Activated CD4-positive, alpha-beta T cell treated with anti-CD3 and anti-CD28 coated beads, Interleukin-2, Interleukin-4, amounts not matched to agents 100 ng/mL and 50 ng/mL, durations not matched to agents 16 hours and 8 hours (primary cell): Measurements from ENCODE around the gene MMP17.

Experiments used
- DNase-seq: peaks from one replicate; pipeline ENCODE4 v3.0.0-alpha.2; 2020; ENCODE audit warnings: low spot score

The MMP17 gene

DNA sequence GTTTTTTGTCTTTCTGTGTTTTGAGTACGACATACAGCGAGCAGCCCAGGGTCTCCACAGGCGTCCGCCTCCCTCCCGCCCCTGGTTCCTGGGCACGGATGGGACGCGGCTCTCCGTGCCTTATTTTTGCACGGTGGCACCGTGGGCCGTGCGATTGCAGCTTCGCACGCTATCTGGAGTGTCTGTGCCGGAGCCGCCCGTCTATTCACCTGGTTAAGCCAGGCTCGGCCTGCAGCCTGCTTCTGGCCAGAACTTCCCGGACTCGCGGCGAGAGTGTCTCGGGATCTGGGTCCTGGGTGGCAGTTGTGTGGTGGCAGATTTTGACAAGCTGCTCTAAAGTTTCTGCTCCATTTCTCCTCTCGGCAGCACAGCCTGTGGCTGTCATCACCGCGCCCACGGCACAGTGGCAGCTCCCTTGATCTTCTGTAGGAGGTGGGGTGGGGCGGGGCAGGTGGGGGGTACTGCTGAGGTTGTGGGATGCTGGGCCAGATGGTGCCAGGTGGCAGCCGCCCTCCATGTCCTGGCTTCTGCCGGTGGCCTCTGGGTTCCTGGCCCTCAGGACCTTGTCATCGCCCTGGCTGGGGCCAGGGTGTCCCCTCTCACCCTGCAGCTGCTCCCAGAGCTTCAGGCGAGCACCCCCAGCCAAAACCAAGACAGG, 2.9 kb downstream of the MMP17 start:
- DNase-seq, result no peak

- DNase-seq, result no peak
Observed at GRCh38 chr12:131831635-131832041, 3.4 kb downstream of the MMP17 start.

DNA sequence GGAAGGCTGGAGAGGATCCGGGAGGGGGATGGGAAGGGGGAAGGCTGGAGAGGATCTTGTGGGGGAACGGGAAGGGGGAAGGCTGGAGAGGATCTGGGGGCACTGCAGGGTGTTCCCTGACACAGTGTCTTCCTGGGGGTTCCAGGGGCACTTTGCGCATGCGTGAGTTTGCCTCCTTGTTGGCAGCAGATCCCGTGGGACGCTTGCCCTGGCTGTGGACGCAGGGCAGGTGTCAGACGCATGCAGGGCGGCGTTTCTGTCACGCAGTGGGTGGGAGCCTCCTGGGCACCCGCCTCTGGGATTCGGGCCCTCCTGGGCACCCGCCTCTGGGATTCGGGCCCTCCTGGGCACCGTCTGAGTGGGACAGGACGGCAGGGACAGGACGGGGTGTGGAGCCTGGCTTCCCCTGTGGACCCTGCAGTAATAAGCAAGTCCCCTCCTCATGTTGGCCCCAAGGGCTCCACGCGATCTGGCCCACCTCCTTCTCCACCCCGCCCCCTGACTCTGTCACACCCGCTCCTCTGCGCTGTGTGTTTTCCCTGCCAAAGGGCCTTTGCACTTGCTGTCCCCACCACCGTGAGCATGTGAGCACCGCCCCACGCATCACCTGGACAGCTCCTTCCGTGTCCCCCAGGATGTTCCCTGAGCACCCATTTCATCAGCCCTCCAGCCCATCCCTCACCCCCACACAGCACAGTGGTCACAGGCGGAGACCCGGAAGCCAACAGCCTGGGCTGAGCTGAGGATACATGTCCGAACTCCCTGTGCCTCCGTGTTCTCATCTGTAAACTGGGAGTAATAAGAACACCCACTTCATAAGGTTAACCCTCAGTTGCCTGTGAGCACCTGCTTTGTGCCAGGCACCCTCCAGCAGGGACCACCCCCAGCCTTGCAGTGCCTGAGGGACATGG, 4.4 kb downstream of the MMP17 start:
- DNase-seq, result no peak

- no peak for DNase-seq
Observed at GRCh38 chr12:131833288-131833895, 5.2 kb downstream of the MMP17 start.

DNA sequence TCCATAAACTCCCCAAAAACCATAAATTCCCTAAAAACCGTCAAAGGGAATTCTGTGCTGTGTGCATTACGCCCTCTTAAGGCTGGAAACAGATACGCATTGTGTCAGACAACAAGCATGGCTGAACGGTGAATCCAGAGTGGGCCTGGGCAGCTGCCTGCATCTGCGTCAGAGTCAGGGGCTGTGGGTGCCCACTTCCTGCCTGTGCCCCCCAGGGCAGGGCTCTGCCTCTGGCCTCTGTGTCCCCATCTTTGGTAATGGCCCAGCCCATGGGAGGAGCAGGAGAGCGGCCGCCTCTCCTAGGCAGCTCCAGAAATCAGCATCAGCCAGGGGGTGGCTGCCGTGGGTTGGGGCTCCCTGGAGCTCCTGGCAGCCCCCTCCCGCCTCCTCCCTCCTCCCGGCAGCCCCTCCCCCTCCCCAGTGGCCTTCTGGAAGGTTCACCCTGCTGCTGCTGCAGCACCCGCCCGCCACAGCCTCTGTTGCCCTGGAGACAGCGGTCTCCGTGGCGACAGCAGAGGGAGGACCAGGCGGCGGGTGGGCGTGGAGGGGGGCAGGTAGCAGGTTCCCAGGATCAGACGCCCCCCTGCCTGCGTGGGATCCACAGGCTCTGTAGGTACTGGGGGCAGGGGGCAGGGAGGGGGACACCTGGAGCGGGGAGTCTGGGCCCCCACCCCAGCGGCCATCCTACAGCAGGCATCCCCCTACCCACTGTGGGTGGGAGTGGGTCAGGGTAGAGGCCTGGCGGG, 5.9 kb downstream of the MMP17 start:
- no peak for DNase-seq

GRCh38 chr12:131834798-131835615, 6.8 kb downstream of the MMP17 start:
- DNase-seq, result no peak

GRCh38 chr12:131835616-131836171, 7.5 kb downstream of the MMP17 start:
- DNase-seq, result no peak

GRCh38 chr12:131836193-131836592, 8.0 kb downstream of the MMP17 start:
- no peak for DNase-seq

- no peak for DNase-seq
Observed at GRCh38 chr12:131836714-131837397, 8.7 kb downstream of the MMP17 start.

DNA sequence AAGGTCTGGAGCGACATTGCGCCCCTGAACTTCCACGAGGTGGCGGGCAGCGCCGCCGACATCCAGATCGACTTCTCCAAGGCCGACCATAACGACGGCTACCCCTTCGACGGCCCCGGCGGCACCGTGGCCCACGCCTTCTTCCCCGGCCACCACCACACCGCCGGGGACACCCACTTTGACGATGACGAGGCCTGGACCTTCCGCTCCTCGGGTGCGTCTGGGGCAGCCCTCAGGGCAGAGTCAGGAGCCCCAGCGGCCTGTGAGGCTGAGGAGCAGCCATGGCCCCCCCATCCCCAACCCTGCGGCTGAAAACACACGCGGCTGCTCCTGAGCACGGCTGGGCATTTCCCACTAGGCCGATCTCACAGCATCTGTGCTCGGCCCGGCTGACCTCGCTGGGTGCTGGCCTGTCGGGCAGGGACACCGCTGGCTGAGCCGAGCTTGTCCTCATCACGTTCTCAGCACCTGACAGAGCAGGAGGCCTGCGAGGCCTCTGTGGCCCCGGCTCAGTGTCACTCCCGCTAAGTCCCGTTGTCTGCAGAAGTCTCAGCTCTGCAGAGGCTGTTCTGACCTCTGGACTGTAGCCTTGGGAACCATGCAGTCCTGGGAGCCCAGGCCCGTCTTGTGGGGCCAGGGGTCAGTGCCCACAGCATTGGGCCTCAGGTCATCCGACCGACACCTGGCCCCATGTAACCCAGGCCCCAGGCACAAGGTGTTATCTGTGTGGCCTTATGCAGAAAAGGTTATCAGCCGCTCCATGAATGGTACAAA, 12.6 kb downstream of the MMP17 start:
- no peak for DNase-seq

GRCh38 chr12:131841547-131841946, 13.4 kb downstream of the MMP17 start:
- DNase-seq, result no peak

DNA sequence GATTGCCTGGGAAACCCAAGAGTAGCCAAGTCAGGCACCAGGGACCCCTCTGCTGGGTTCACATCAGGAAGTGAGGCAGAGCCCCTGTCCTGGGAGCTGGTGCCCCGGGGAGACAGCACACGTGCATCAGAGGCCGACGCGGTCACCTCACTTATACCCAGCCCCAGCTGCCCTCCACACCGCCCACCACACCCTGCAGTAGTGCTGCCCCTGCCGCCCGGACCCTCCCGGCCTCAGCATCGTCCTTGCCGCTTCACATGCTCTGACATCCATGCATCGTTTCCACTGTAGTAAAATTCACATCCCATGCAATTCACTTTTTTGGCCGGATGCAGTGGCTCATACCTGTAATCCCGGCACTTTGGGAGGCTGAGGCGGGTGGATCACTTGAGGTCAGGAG, 14.0 kb downstream of the MMP17 start:
- DNase-seq, result no peak

DNA sequence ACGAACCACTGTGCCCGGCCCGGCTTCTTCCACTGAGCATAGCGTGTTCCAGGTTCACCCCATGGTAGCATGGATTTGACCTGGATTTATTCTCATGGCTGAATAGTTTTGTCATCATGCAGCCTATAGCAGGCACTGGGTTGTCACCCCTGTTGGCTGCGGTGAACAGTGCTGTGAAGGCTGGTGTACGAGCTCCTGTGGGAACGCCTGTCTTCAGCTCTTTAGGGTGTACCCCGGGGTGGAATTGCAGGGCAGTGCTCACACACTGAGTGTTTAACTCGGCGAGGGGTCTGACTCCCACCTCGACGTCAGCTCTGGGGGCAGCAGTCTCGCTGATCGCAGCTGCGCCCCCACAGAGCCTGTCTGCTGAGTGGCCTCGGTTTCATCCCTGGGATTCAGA, 15.3 kb downstream of the MMP17 start:
- no peak for DNase-seq

DNA sequence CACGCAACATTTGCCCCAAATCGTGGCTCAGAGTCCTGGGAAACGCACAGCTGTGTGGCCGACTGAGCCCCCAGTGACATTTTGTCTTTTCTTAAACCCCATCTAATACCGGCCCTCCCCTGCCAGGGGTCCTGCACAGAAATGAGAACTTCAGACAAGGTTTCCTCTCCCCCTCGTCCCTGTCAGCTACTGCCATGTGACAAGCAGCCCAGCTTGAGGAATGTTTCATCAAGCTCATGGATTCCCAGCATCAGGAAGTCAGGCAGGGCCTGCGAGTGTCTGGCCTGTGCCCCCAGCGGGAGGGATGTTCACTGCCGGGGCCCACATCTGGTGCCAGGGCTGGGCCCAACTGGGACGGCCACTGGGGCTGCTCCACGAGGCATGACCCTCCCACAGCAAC, 15.9 kb downstream of the MMP17 start:
- DNase-seq, result no peak

GRCh38 chr12:131844656-131845055, 16.5 kb downstream of the MMP17 start:
- no peak for DNase-seq

- no peak for DNase-seq
Observed at GRCh38 chr12:131845121-131845520, 16.9 kb downstream of the MMP17 start.

- no peak for DNase-seq
Observed at GRCh38 chr12:131847456-131847855, 19.3 kb downstream of the MMP17 start.

GRCh38 chr12:131848753-131849152, 20.6 kb downstream of the MMP17 start:
- no peak for DNase-seq

GRCh38 chr12:131849700-131850553, 21.7 kb downstream of the MMP17 start:
- no peak for DNase-seq
